MCF 10A (cell line): ENCODE data around the gene EXOC4. TPM values are rescaled to one million over a fixed set of nuclear protein-coding genes. Genes with fewer than 3 reads are reported as not detected.

Source experiments
- BruUV-seq: library from RNA; stranded (reverse); fragments of 400-500 nt; replicated peaks from 2 replicates; lab custom pipeline; 2021; lab: Mats Ljungman, UMichigan
- CTCF ChIA-PET: fragments of 300-600 bp; sonication (Branson Sonifier 250); formaldehyde crosslinking; extraction: SDS; loops from one replicate; lab custom pipeline; 2021; ENCODE audit warnings: antibody characterized with exemption, inconsistent platforms; lab: Yijun Ruan, JAX
- POLR2A ChIA-PET: fragments of 300-600, 350-650 bp; sonication (Branson Sonifier 250); formaldehyde crosslinking; extraction: SDS; loops from one replicate; lab custom pipeline; 2020; ENCODE audit warnings: antibody characterized with exemption, inconsistent platforms; lab: Yijun Ruan, JAX
- DNase-seq: peaks from one replicate; pipeline ENCODE4 v3.0.0-alpha.2; 2018; ENCODE audit not compliant: unreplicated experiment
- H3K27ac Mint-ChIP-seq: one replicate; pipeline ENCODE4 v1.8.0; 2022; ENCODE audit warnings: mild to moderate bottlenecking, low read depth, mixed read lengths; ENCODE audit not compliant: unreplicated experiment
- H3K27me3 Mint-ChIP-seq: one replicate; pipeline ENCODE4 v1.8.0; 2022; ENCODE audit warnings: mixed read lengths; ENCODE audit not compliant: insufficient read depth, unreplicated experiment
- H3K36me3 Mint-ChIP-seq: one replicate; pipeline ENCODE4 v1.8.0; 2022; ENCODE audit warnings: mild to moderate bottlenecking, moderate library complexity, mixed read lengths; ENCODE audit not compliant: insufficient read depth, unreplicated experiment
- H3K4me1 Mint-ChIP-seq: one replicate; pipeline ENCODE4 v1.8.0; 2022; ENCODE audit warnings: mixed read lengths; ENCODE audit not compliant: insufficient read depth, unreplicated experiment
- H3K4me3 Mint-ChIP-seq: one replicate; pipeline ENCODE4 v1.8.0; 2022; ENCODE audit warnings: mild to moderate bottlenecking, moderate library complexity, mixed read lengths; ENCODE audit not compliant: unreplicated experiment
- H3K9me3 Mint-ChIP-seq: one replicate; pipeline ENCODE4 v1.8.0; 2022; ENCODE audit warnings: mixed read lengths; ENCODE audit not compliant: unreplicated experiment
- CTCF ChIP-seq: fragments of 200-600 bp; IDR thresholded peaks from one replicate; pipeline ENCODE4 v1.8.0; 2022; ENCODE audit warnings: antibody characterized with exemption, mild to moderate bottlenecking; ENCODE audit not compliant: unreplicated experiment
- intact Hi-C: fragments of 100-400 bp; cut with micrococcal nuclease; formaldehyde crosslinking; loops from 2 replicates; pipeline ENCODE4 v1.14.1; 2022
- total RNA-seq: library from RNA; stranded (reverse); gene quantifications from 2 replicates; pipeline ENCODE4 v1.2.3, GENCODE V29; 2022

Gene EXOC4
- total RNA-seq, 1 experiment from 2014 or later: 105 TPM

DNA sequence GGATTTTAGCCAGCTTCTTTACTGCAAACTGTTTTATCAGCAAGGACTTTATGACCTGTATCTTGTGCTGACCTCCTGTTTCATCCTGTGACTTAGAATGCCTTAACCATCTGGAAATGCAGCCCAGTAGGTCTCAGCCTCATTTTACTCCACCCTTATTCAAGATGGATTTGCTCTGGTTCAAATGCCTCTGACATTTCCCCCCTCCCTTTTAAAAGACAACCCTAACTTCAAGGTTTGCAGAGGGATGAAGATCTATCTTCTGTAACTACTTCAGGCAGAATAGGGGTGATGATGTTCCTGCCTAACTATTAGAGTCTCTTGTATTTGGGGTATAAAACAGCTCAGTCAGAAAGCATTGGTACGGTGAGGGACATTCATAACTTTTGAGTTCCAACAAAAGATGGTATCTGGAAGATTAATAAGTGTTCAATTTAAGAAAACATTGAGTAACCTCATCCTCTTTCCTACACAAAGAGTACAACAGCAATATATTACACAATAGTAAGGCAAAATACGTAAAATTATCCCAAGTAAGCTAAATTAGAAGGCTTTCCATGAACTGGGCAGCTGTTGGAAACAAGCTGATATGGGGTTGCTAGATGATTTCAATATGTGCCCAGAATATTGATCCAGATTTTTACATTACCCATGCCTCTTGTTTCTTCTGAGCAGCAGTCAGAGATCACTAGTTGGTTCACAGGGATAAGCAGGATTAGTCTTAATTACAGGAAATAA is 834.3 kb downstream of the EXOC4 start:
- ChIA-PET CTCF (no interaction called here), POLR2A (no interaction called here)
- peaks cover 19% of the 10 kb centered on the region for H3K9me3 Mint-ChIP-seq
- no peaks in the 10 kb centered on the region for H3K36me3 Mint-ChIP-seq
- no peak for DNase-seq
- intact Hi-C loops: no loop called here
- H3K4me3 Mint-ChIP-seq: no peak overlapping the region
- no peak for TF ChIP-seq CTCF
- no peak overlapping the region for H3K27ac Mint-ChIP-seq
- H3K27me3 Mint-ChIP-seq: no peaks in the 10 kb centered on the region
- no peaks in the 10 kb centered on the region for H3K4me1 Mint-ChIP-seq
- no TSS peak for BruUV-seq

GRCh38 chr7:134088199-134088598 is 835.3 kb downstream of the EXOC4 start:
- POLR2A ChIA-PET: no interaction called here
- no peak for DNase-seq
- H3K4me3 Mint-ChIP-seq: no peak overlapping the region
- TF ChIP-seq CTCF: no peak
- intact Hi-C loops: no loop called here
- no peaks in the 10 kb centered on the region for H3K36me3 Mint-ChIP-seq
- no TSS peak for BruUV-seq
- H3K9me3 Mint-ChIP-seq: peaks cover 19% of the 10 kb centered on the region
- no peak overlapping the region for H3K27ac Mint-ChIP-seq
- H3K4me1 Mint-ChIP-seq: no peaks in the 10 kb centered on the region
- CTCF ChIA-PET: no interaction called here
- H3K27me3 Mint-ChIP-seq: no peaks in the 10 kb centered on the region

DNA sequence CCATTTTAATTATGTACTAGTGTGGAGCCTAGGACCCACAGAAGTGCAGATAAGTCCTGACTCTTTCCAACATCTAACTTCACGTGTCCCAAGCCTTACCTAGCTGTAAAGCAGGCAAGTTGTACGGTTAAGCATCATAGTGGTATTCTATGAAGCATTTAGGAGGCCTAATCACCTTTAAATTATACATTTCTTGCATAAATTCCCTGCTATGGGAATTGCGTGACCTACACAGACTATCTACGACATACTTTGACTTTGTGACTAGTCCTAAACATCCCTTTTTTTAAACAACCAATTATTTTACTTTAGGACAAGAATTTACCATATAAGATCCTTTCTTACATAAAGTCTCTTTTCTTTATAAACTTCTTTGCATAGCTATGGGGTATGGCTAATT is 836.6 kb downstream of the EXOC4 start:
- Mint-ChIP-seq H3K27ac (no peak overlapping the region), H3K36me3 (no peaks in the 10 kb centered on the region), H3K4me1 (no peaks in the 10 kb centered on the region), H3K27me3 (peaks cover 10% of the 10 kb centered on the region), H3K9me3 (peaks cover 19% of the 10 kb centered on the region), H3K4me3 (no peak overlapping the region)
- POLR2A ChIA-PET: no interaction called here
- intact Hi-C loops: no loop called here
- CTCF ChIA-PET: interaction anchor here (0.6 kb wide), 1 partner anchor 38 kb away, joined by 4 read pairs; no protein-coding TSS in a partner anchor
- BruUV-seq: no TSS peak
- peak; percentile 24 for DNase-seq
- TF ChIP-seq CTCF: no peak

- TF ChIP-seq CTCF: no peak
- BruUV-seq: no TSS peak
- ChIA-PET CTCF (no interaction called here), POLR2A (no interaction called here)
- no peak for DNase-seq
- no peak overlapping the region for H3K4me3 Mint-ChIP-seq
- H3K4me1 Mint-ChIP-seq: no peaks in the 10 kb centered on the region
- no peaks in the 10 kb centered on the region for H3K9me3 Mint-ChIP-seq
- intact Hi-C loops: loop anchor here (2.0 kb wide), 1 partner anchor 19 kb away; no protein-coding TSS in a partner anchor
- no peak overlapping the region for H3K27ac Mint-ChIP-seq
- peaks cover 8% of the 10 kb centered on the region for H3K36me3 Mint-ChIP-seq
- peaks cover 10% of the 10 kb centered on the region for H3K27me3 Mint-ChIP-seq
These were observed 845.2 kb downstream of the EXOC4 start for GRCh38 chr7:134098072-134098471.
